Measurements from ENCODE around the gene UXS1.

- TF ChIP-seq CTCF (IDR thresholded peaks at IDR 0.05) (no peak), POLR2A (IDR thresholded peaks at IDR 0.05) (no peak)
These were observed 14.8 kb upstream of the UXS1 start for GRCh38 chr2:106208874-106209273.
